K562 (cell line): ENCODE measurements around the gene RELA. TPM values are rescaled to one million over a fixed set of nuclear protein-coding genes. Genes with fewer than 3 reads are reported as not detected.
A peak's percentile ranks its signal among the peaks of the same experiment; 100 is the strongest.

Experiments
- ATF2 ChIP-seq: sonication (generic); formaldehyde crosslinking; IDR thresholded peaks from 2 replicates; pipeline ENCODE4 v1.8.1; 2022; ENCODE audit warnings: missing genetic modification reagents
- BMI1 ChIP-seq: fragments of 150-350 bp; IDR thresholded peaks from 2 replicates; pipeline ENCODE4 v1.6.1; 2014; ENCODE audit warnings: low read length
- ELF2 ChIP-seq: fragments of 250-450 bp; sonication (Bioruptor Pico); IDR thresholded peaks from 2 replicates; pipeline ENCODE4 v1.5.0; 2021; ENCODE audit warnings: mild to moderate bottlenecking
- KLF6 ChIP-seq: fragments of 250-450 bp; sonication (Bioruptor Pico); IDR thresholded peaks from 2 replicates; pipeline ENCODE4 v1.4.0; 2020; ENCODE audit warnings: mild to moderate bottlenecking, moderate library complexity, borderline replicate concordance
- MAFK ChIP-seq: IDR thresholded peaks from 2 replicates; pipeline ENCODE4 v1.6.1; 2011; ENCODE audit warnings: low read length, improper control_type of control experiment
- PCBP2 ChIP-seq: fragments of 200-400 bp; formaldehyde crosslinking; IDR thresholded peaks from 2 replicates; pipeline ENCODE4 v1.6.1; 2018; ENCODE audit warnings: low read length, low read depth, mild to moderate bottlenecking, moderate library complexity; ENCODE audit not compliant: poor library complexity, severe bottlenecking
- SMARCA4 ChIP-seq: fragments of 450-650 bp; IDR thresholded peaks from 2 replicates; pipeline ENCODE4 v1.6.1; 2016
- SRF ChIP-seq, 2 experiments: fragments of 250-450, 450-650 bp in 1 of 2; sonication (Bioruptor Pico) in 1 of 2; sonication (generic) in 1 of 2; formaldehyde crosslinking; IDR thresholded peaks; 2 replicates each; pipeline versions ENCODE4 v1.5.0 to v1.5.1; 2020 to 2022; ENCODE audit warnings: mild to moderate bottlenecking in 1 of 2, missing genetic modification reagents in 1 of 2
- TRIM28 ChIP-seq: fragments of 450-650 bp; IDR thresholded peaks from 2 replicates; pipeline ENCODE4 v1.6.1; 2017
- ZBTB2 ChIP-seq: fragments of 450-650 bp; IDR thresholded peaks from 2 replicates; pipeline ENCODE4 v1.6.1; 2016; ENCODE audit warnings: antibody characterized with exemption
- ZBTB43 ChIP-seq: sonication (generic); formaldehyde crosslinking; IDR thresholded peaks from 2 replicates; pipeline ENCODE4 v1.8.0; 2023; ENCODE audit warnings: mild to moderate bottlenecking, missing genetic modification reagents
- ZEB2 ChIP-seq: fragments of 450-650 bp; IDR thresholded peaks from 2 replicates; pipeline ENCODE4 v1.6.1; 2016
- ZFP36 ChIP-seq: fragments of 150-350 bp; IDR thresholded peaks from 2 replicates; pipeline ENCODE4 v1.6.1; 2018; ENCODE audit warnings: low read length, low read depth; ENCODE audit not compliant: partially characterized antibody
- ZNF232 ChIP-seq: sonication (generic); formaldehyde crosslinking; IDR thresholded peaks from 2 replicates; pipeline ENCODE4 v1.8.0; 2022; ENCODE audit warnings: mild to moderate bottlenecking, missing genetic modification reagents
- ZNF3 ChIP-seq: fragments of 250-450 bp; sonication (Bioruptor Pico); IDR thresholded peaks from 2 replicates; pipeline ENCODE4 v1.5.0; 2021; ENCODE audit warnings: mild to moderate bottlenecking, moderate library complexity
- ZNF311 ChIP-seq: fragments of 250-450 bp; sonication (Bioruptor Pico); IDR thresholded peaks from 2 replicates; pipeline ENCODE4 v1.4.0; 2020; ENCODE audit warnings: mild to moderate bottlenecking, moderate library complexity
- ZNF398 ChIP-seq: fragments of 250-450 bp; sonication (Bioruptor Pico); IDR thresholded peaks from 2 replicates; pipeline ENCODE4 v1.8.0; 2021; ENCODE audit warnings: moderate library complexity, mild to moderate bottlenecking, inconsistent platforms
- ZNF512 ChIP-seq: IDR thresholded peaks from 2 replicates; pipeline ENCODE4 v1.6.1; 2016; ENCODE audit warnings: missing genetic modification characterization, missing compliant biosample characterization
- ZNF655 ChIP-seq: fragments of 250-450 bp; sonication (Bioruptor Pico); IDR thresholded peaks from 2 replicates; pipeline ENCODE4 v1.5.0; 2021
- polyA plus RNA-seq, 8 experiments: library from polyadenylated mRNA; depleted of rRNA in 4 of 8; stranded (reverse) in 5 of 8; unstranded in 3 of 8; fragments of >200 nt; fragmentation: Nextera tagmentation in 2 of 8; fragmentation: Illumina TruSeq in 1 of 8; extraction: Ambion mirVana in 2 of 8; extraction: Trizol in 1 of 8; gene quantifications; 2 replicates each; pipeline versions ENCODE4 v1.2.1 to v1.2.3, GENCODE V29; 2011 to 2014; ENCODE audit warnings: inconsistent platforms in 1 of 8, missing spikeins in 1 of 8
- total RNA-seq, 7 experiments: library from RNA; depleted of rRNA in 6 of 7; stranded (reverse); fragments of >200 nt in 6 of 7; fragmentation: Illumina TruSeq in 2 of 7; extraction: Trizol in 2 of 7; gene quantifications; 2 replicates each; pipeline versions ENCODE4 v1.2.1 to v1.2.3, GENCODE V29; 2011 to 2021; ENCODE audit warnings: low replicate concordance in 1 of 7

The RELA gene
- total and polyA plus RNA-seq, 9 of the 15 experiments (the other 6 are each of a cell fraction or from before 2014, with no cell fraction given), result 6.0 to 67.4 (median 20.6) TPM

GRCh38 chr11:65651589-65652510, 10.9 kb downstream of the RELA start (continued):
- TF ChIP-seq ZNF512 (tag) (no peak), ZNF311 (no peak), TRIM28 (no peak), KLF6 (CRISPR knock-in tag) (no peak), SRF (CRISPR knock-in tag; IDR thresholded peaks at IDR 0.05) (peak in 1 of 2 experiments; percentile 78; a peak in 1 of 4 replicates), ZNF398 (CRISPR knock-in tag) (no peak), SMARCA4 (peak; percentile 21; the same call in 1 of the 2 replicates), ZNF655 (CRISPR knock-in tag) (no peak), PCBP2 (no peak), ATF2 (CRISPR knock-in tag) (no peak), ZNF232 (no peak), ZBTB43 (CRISPR knock-in tag) (no peak), ZNF3 (no peak), BMI1 (no peak), ZBTB2 (no peak), ELF2 (CRISPR knock-in tag) (no peak), MAFK (no peak), ZFP36 (peak; percentile 51), ZEB2 (no peak)
